A549 (cell line): ENCODE measurements around the gene CCT3.

Source experiments
- CTCF ChIP-seq: fragments of >200 bp; sonication (Bioruptor Twin); formaldehyde crosslinking; IDR thresholded peaks from 3 replicates; pipeline ENCODE4 v1.5.1; 2016
- HDAC2 ChIP-seq: fragments of 200-600 bp; sonication (generic); IDR thresholded peaks from 2 replicates; pipeline ENCODE4 v1.6.1; 2016
- POLR2A ChIP-seq: IDR thresholded peaks from 2 replicates; pipeline ENCODE4 v1.6.1; 2012; ENCODE audit warnings: mild to moderate bottlenecking, low read length
- SMC3 ChIP-seq: fragments of >200 bp; sonication (Bioruptor Twin); formaldehyde crosslinking; IDR thresholded peaks from 3 replicates; pipeline ENCODE4 v1.6.1; 2018; ENCODE audit warnings: inconsistent platforms
- ZC3H11A ChIP-seq: fragments of 450-650 bp; IDR thresholded peaks from 2 replicates; pipeline ENCODE4 v1.6.1; 2014; ENCODE audit warnings: antibody characterized with exemption, mild to moderate bottlenecking

GRCh38 chr1:156367383-156368156 lies 29.5 kb upstream of the CCT3 start:
- TF ChIP-seq HDAC2: no peak
- no peak for TF ChIP-seq POLR2A
- no peak for TF ChIP-seq ZC3H11A
- no peak for TF ChIP-seq CTCF
- TF ChIP-seq SMC3: no peak
